GM12801 (cell line): Measurements from ENCODE around the gene CYP4F2.

Source experiments
- TF ChIP-seq, protein P1 (sequence below): IDR thresholded peaks from one replicate; pipeline ENCODE4 v1.5.1; 2011; ENCODE audit warnings: control low read depth; ENCODE audit not compliant: insufficient read length; ENCODE audit errors: extremely low read depth

CYP4F2 gene

DNA sequence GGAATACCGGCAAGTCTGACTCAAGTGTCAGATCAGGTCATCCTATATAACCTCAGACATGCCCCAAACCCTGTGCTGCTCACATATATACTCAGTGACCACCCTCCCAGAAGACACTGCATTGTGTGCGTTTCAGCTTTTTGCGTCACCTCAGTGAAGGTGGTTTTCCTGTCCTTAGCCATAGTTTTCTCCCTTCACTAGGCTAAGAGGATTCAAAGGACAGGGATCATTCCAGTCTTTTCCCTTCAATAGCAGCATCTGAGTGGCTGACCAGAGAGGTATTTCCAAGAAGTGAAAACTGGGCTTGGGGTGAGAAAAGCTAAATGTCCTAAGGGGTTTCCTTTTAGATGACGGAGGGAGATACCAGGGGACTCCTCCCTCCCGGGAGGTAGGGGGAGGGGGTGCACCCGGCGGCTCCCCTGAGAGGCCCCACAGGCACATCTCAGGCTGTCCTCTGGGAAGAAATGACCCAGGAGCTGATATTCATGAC is 69.7 kb downstream of the CYP4F2 start:
- TF ChIP-seq, protein P1, sequence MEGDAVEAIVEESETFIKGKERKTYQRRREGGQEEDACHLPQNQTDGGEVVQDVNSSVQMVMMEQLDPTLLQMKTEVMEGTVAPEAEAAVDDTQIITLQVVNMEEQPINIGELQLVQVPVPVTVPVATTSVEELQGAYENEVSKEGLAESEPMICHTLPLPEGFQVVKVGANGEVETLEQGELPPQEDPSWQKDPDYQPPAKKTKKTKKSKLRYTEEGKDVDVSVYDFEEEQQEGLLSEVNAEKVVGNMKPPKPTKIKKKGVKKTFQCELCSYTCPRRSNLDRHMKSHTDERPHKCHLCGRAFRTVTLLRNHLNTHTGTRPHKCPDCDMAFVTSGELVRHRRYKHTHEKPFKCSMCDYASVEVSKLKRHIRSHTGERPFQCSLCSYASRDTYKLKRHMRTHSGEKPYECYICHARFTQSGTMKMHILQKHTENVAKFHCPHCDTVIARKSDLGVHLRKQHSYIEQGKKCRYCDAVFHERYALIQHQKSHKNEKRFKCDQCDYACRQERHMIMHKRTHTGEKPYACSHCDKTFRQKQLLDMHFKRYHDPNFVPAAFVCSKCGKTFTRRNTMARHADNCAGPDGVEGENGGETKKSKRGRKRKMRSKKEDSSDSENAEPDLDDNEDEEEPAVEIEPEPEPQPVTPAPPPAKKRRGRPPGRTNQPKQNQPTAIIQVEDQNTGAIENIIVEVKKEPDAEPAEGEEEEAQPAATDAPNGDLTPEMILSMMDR, result no peak
